K562 treated with DMSO at 1 percent for 48 hours (cell line): Measurements from ENCODE around the gene VWA1. TPM values are rescaled to one million over a fixed set of nuclear protein-coding genes. Genes with fewer than 3 reads are reported as not detected.

ENCODE experiments used
- total RNA-seq: library from RNA; unstranded; fragments of 300-600 nt; gene quantifications from 2 replicates; pipeline ENCODE4 v1.2.3, GENCODE V29; 2022; ENCODE audit warnings: low replicate concordance; ENCODE audit errors: extremely low read depth

VWA1 gene
- total RNA-seq, result not detected in 2 replicates

GRCh38 chr1:1435106-1435903, at the start of gene VWA1:
Gene VWA1 (plus strand): TSS chr1:1435690. CDS start chr1:1435749, 59 bp downstream.

GRCh38 chr1:1399187-1399871, 36.2 kb upstream of the VWA1 start, which contains the start of gene CCNL2:
Gene CCNL2 (minus strand): TSS chr1:1399335. CDS start chr1:1399306, 29 bp downstream.

GRCh38 chr1:1406821-1407635, 28.5 kb upstream of the VWA1 start, which contains the start of gene MRPL20:
Gene MRPL20 (minus strand): TSS chr1:1407293. CDS start chr1:1407217, 76 bp downstream.

GRCh38 chr1:1421147-1421906, 14.2 kb upstream of the VWA1 start, which contains the start of gene ANKRD65:
Gene ANKRD65 (minus strand): TSS chr1:1421276. CDS start chr1:1421005, 271 bp downstream.

GRCh38 chr1:1449099-1449739, 13.7 kb downstream of the VWA1 start, which contains the start of gene ATAD3C:
Gene ATAD3C (plus strand): TSS chr1:1449689. CDS start chr1:1450684, 995 bp downstream.

GRCh38 chr1:1471389-1472052, 36.0 kb downstream of the VWA1 start, which contains the start of gene ATAD3B:
Gene ATAD3B (plus strand): TSS chr1:1471765. CDS start chr1:1471885, 120 bp downstream.

Other genes starting within 250 kb of the VWA1 start
- gene TNFRSF18, start 229.1 kb upstream of the VWA1 start, total RNA-seq, result not detected in 2 replicates
- gene TNFRSF4, start 221.5 kb upstream of the VWA1 start, total RNA-seq, result not detected in 2 replicates
- not detected in 2 replicates for gene SDF4, start 203.7 kb upstream of the VWA1 start, total RNA-seq
- gene B3GALT6, start 203.5 kb upstream of the VWA1 start, total RNA-seq, result not detected in 2 replicates
- not detected in 2 replicates for gene C1QTNF12, start 189.0 kb upstream of the VWA1 start, total RNA-seq
- not detected in 2 replicates for gene UBE2J2, start 161.8 kb upstream of the VWA1 start, total RNA-seq
- gene SCNN1D, start 155.3 kb upstream of the VWA1 start, total RNA-seq, result not detected in 2 replicates
- 171 TPM in 1 of 2 replicates, not detected in the other for gene ACAP3, start 127.8 kb upstream of the VWA1 start, total RNA-seq
- not detected in 2 replicates for gene PUSL1, start 127.1 kb upstream of the VWA1 start, total RNA-seq
- gene INTS11, start 111.0 kb upstream of the VWA1 start, total RNA-seq, result not detected in 2 replicates
- not detected in 2 replicates for gene CPTP, start 110.9 kb upstream of the VWA1 start, total RNA-seq
- gene TAS1R3, start 104.4 kb upstream of the VWA1 start, total RNA-seq, result not detected in 2 replicates
- not detected in 2 replicates for gene DVL1, start 86.3 kb upstream of the VWA1 start, total RNA-seq
- gene MXRA8, start 77.1 kb upstream of the VWA1 start, total RNA-seq, result not detected in 2 replicates
- gene AURKAIP1, start 60.5 kb upstream of the VWA1 start, total RNA-seq, result not detected in 2 replicates
- gene CCNL2, start 36.4 kb upstream of the VWA1 start, total RNA-seq, result not detected in 2 replicates
- gene MRPL20, start 28.4 kb upstream of the VWA1 start, total RNA-seq, result not detected in 2 replicates
- gene ANKRD65, start 14.4 kb upstream of the VWA1 start, total RNA-seq, result not detected in 2 replicates
- not detected in 2 replicates for gene ATAD3C, start 14.0 kb downstream of the VWA1 start, total RNA-seq
- gene ATAD3B, start 36.1 kb downstream of the VWA1 start, total RNA-seq, result not detected in 2 replicates
- gene ATAD3A, start 76.5 kb downstream of the VWA1 start, total RNA-seq, result 223 TPM in 1 of 2 replicates, not detected in the other
- gene TMEM240, start 104.9 kb downstream of the VWA1 start, total RNA-seq, result not detected in 2 replicates
- gene SSU72, start 139.2 kb downstream of the VWA1 start, total RNA-seq, result not detected in 2 replicates
- gene FNDC10, start 164.4 kb downstream of the VWA1 start, total RNA-seq, result not detected in 2 replicates
- gene MIB2, start 179.8 kb downstream of the VWA1 start, total RNA-seq, result not detected in 2 replicates
- not detected in 2 replicates for gene MMP23B, start 196.5 kb downstream of the VWA1 start, total RNA-seq
- not detected in 2 replicates for gene CDK11B, start 223.3 kb downstream of the VWA1 start, total RNA-seq